ENCODE results near the gene KCNIP3. TPM values are rescaled to one million over a fixed set of nuclear protein-coding genes. Genes with fewer than 3 reads are reported as not detected.

KCNIP3 gene
- total and polyA plus RNA-seq, 9 of the 15 experiments (the other 6 are each of a cell fraction or from before 2014, with no cell fraction given), result 0.04 TPM; not detected in 8

GRCh38 chr2:95377216-95378123, 80.3 kb downstream of the KCNIP3 start:
- BruUV-seq (replicated peaks), result no TSS peak
- ATAC-seq, result no peak
- CTCF ChIA-PET (ENCODE audit: low intra/inter-chr PET ratio), result no interaction called here
- TF ChIP-seq ZNF584 (CRISPR knock-in tag; IDR thresholded peaks at IDR 0.05; ENCODE audit: low read depth), result no peak
- no peak for TF ChIP-seq MYBL2 (IDR thresholded peaks at IDR 0.05; ENCODE audit: low read depth)
- no peak for TF ChIP-seq MYBL2 (CRISPR knock-in tag; IDR thresholded peaks at IDR 0.05; ENCODE audit: borderline replicate concordance)
- no peak for TF ChIP-seq PTTG1 (tag; IDR thresholded peaks at IDR 0.05; ENCODE audit: low read depth)
- TF ChIP-seq ZBTB8A (IDR thresholded peaks at IDR 0.05; ENCODE audit: partially characterized antibody), result no peak
- TF ChIP-seq CGGBP1 (CRISPR knock-in tag; IDR thresholded peaks at IDR 0.05), result no peak
- TF ChIP-seq GTF2A2 (tag; IDR thresholded peaks at IDR 0.05), result no peak
- no peak for TF ChIP-seq CBFB (CRISPR knock-in tag; IDR thresholded peaks at IDR 0.05)
- no peak for TF ChIP-seq FOXP1 (CRISPR knock-in tag; IDR thresholded peaks at IDR 0.05)
- no peak for TF ChIP-seq SFPQ (IDR thresholded peaks at IDR 0.05; ENCODE audit: low read depth, low read length)
- no peak for TF ChIP-seq ZBTB12 (CRISPR knock-in tag; IDR thresholded peaks at IDR 0.05)
- TF ChIP-seq IRF1 (CRISPR knock-in tag; IDR thresholded peaks at IDR 0.05; ENCODE audit: borderline replicate concordance), result no peak
- TF ChIP-seq ZBTB2 (IDR thresholded peaks at IDR 0.05), result no peak
- no peak for TF ChIP-seq ELF1 (tag; IDR thresholded peaks at IDR 0.05)
- TF ChIP-seq MEF2D (tag; conservative IDR thresholded peaks at IDR 0.05; ENCODE audit: low read depth), result no peak
- no peak for TF ChIP-seq ZKSCAN1 (IDR thresholded peaks at IDR 0.05; ENCODE audit: low read depth, low read length)

More at GRCh38 chr2:95377216-95378123, 80.3 kb downstream of the KCNIP3 start:
- H3K4me3 ChIP-seq, result no peak overlapping the region
- H4K20me1 ChIP-seq (replicated peaks; ENCODE audit: control insufficient read depth, insufficient read depth, low read length), result peaks cover 9% of the 10 kb centered on the region; the same call in 1 of the 2 replicates
- H3K27me3 ChIP-seq (ENCODE audit: control insufficient read depth in 2 of 2, insufficient read depth in 2 of 2, low read length in 2 of 2), result peaks cover 23 to 77% of the 10 kb centered on the region in 2 experiments; a peak in 4 of 5 replicates
- in situ Hi-C loops (cut with MboI) (no loop called here), intact Hi-C loops (cut with micrococcal nuclease) (loop anchor here (2.0 kb wide), 1 partner anchor 27 kb away; no protein-coding TSS in a partner anchor)
- no peak overlapping the region for H3K9ac ChIP-seq (ENCODE audit: insufficient read depth in 1 of 2, low read depth in 2 of 2, low read length in 2 of 2)
- H3K27ac ChIP-seq (ENCODE audit: extremely low read depth, low read depth, low read length), result no peak overlapping the region
- no peaks in the 10 kb centered on the region for H3K79me2 ChIP-seq (ENCODE audit: control insufficient read depth, insufficient read depth, low read length)
- H3K4me1 ChIP-seq (replicated peaks in 1 of 2; ENCODE audit: control insufficient read depth in 2 of 2, insufficient read depth in 2 of 2, low read length in 2 of 2), result no peaks in the 10 kb centered on the region
- H3K4me2 ChIP-seq (ENCODE audit: insufficient read depth, low read length), result no peak overlapping the region
- DNase-seq (ENCODE audit: extremely low read depth in 1 of 4, low spot score in 3 of 4), result no peak
- WGBS (ENCODE audit: insufficient coverage, low coverage, missing lambda C conversion rate), result under 1% methylated on average over 15 of the region's 17 CpGs
- H3K9me1 ChIP-seq (ENCODE audit: control insufficient read depth, insufficient read depth, low read length), result no peaks in the 10 kb centered on the region
- H3K9me3 ChIP-seq (replicated peaks; ENCODE audit: control insufficient read depth, insufficient read depth, low read depth, low read length), result no peaks in the 10 kb centered on the region
- FAIRE-seq, result no peak
- POLR2A ChIA-PET, result interaction anchor here (0.6 kb wide), 1 partner anchor 16 kb away, joined by 3 read pairs; no protein-coding TSS in a partner anchor
- no peak overlapping the region for H2AFZ ChIP-seq (ENCODE audit: low read depth, low read length)
- H3K36me3 ChIP-seq (ENCODE audit: control insufficient read depth, insufficient read depth, low read length), result no peaks in the 10 kb centered on the region

Measured in K562 (cell line).